NCI-H1930 (cell line): Measurements from ENCODE around the gene AATF.
A peak's percentile ranks its signal among the peaks of the same experiment; 100 is the strongest.

ENCODE experiments used
- DNase-seq, 2 experiments: peaks; one replicate each; lab custom pipeline; 2025; lab: John Stamatoyannopoulos, UW

AATF gene

GRCh38 chr17:36979565-36979941 is 30.8 kb downstream of the AATF start:
- no peak for DNase-seq

- DNase-seq: no peak
Measured at GRCh38 chr17:36980280-36980761, 31.6 kb downstream of the AATF start.

GRCh38 chr17:36983618-36984017 is 34.9 kb downstream of the AATF start:
- DNase-seq: no peak

DNA sequence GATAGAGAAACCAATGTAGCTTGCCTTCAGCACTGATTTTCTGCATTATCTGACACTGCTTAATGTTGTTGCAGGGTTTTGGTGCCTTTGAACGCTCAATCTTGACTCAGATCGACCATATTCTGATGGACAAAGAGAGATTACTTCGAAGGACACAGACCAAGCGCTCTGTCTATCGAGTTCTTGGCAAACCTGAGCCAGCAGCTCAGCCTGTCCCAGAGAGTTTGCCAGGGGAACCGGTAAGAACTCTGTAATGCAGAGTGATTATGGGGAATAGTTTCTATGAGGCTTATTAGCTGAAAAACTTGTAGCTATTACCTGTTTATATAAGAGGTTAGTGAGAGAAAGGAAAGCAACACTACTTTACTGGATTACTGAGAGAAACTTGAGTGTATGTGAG is 40.4 kb downstream of the AATF start:
- no peak for DNase-seq

DNA sequence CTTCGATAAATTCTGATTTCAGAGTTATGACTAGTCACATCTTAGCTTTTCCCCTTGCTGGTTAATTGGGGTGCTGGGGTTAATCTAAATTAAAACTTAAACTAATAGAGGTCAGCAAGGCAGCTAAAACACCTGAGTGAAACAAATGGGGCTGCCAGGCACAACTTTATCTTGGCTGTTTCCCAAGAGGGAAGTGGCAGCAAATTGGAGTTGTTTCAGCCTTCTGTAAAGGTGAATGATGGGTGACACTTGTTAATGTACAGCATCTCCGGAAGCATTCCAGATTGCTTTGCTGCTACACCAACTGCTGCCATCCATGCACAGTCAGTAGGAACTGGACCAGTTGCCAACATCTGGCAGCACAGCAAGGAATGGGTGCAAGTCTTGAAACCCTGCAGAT is 43.9 kb downstream of the AATF start:
- DNase-seq: no peak

DNA sequence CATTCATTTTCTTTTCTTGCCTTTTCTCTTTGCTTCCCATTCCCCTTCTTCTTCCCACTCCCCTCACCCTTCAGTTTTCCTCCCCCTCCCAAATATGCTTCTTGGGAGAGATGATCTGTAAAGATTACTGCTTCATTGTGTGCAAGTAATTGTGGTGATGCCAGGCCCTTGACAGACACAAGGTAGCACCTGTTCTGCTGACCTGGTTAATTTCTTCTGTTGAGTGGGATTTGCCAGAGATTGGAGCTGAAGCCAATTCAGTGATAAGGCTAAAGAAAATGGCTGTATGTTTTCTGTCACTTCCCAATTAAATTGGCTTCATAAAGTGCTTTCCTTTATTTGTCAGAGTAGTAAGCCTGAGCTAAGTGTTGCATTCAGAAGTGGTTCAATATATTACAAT is 44.5 kb downstream of the AATF start:
- no peak for DNase-seq

- DNase-seq: no peak
Measured at GRCh38 chr17:36994438-36994837, 45.7 kb downstream of the AATF start.

- no peak for DNase-seq
Measured at GRCh38 chr17:36999471-36999870, 50.7 kb downstream of the AATF start.

- no peak for DNase-seq
Measured at GRCh38 chr17:37016780-37017179, 68.0 kb downstream of the AATF start.

- no peak for DNase-seq
Measured at GRCh38 chr17:37017404-37017803, 68.7 kb downstream of the AATF start.

DNA sequence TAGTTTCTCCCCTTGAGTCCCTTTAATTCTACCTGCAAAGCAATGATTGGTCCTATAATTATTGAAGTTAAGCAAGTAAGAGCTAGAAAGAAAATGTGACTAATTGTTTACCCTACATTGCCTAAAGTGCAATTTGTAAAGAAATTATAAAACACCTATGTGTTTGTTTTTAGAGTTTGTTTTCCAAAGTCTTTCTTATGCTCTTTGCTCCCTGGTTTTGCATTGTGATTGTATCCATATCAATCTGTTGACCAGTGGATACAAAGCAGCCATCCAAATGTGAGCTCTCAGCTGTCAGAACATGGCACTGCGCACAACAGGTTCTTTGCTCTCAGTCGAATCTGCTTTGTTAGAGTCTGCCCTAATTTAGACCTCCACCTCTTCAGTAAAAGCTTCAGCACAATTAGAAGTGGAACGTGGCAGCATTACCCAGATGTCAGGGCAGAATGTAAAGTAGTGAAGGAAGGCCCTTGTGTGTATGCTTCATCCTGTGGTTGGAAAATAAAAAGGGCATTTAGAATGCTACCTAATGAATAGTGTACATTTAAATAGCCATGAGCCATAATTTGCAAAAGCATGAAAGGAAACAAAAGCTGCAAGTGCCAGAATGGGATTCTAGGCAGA is 70.5 kb downstream of the AATF start:
- DNase-seq: peak; percentile 28 to 73

DNA sequence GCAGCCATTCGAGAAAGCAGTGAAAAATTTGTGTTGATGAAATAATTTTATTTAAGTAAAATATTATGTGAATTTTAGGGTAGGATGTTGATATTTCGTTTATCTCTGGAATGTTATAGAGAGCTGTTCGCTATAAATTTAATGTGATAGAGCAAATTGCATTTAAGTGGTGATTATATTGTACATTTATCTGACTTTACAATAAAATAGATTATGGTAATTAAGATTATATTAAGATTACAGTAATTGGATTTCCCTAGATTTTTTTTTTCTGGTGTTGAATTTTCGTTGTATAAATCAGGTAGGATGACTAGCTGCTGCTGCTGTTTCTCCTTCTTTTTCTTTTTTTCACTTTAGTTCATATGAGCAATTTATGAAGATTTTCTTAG is 71.0 kb downstream of the AATF start:
- DNase-seq: no peak

DNA sequence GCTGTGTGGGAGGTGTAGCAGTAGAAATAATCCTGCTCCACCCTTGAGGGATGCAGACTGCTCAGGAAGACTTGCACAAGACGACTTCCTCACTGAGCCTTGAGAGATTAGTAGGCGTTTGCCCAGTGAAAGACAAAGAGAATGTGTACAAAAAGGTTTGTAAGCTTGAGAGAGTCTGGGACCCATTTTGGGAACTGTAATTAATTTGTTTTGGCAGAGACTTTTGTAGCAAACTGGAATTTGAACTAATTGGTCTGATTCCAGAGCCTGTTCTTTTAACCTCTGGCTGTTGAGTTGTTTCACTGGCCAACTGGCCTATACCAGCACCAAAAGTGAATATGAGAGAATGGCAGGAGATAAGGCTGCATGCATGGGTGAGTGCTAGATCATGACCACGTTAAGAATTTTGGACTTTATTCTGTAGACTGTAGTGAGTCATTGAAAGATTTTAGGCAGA is 75.5 kb downstream of the AATF start:
- no peak for DNase-seq

- no peak for DNase-seq
Measured at GRCh38 chr17:37025238-37025637, 76.5 kb downstream of the AATF start.

- no peak for DNase-seq
Measured at GRCh38 chr17:37025847-37026530, 77.2 kb downstream of the AATF start.

DNA sequence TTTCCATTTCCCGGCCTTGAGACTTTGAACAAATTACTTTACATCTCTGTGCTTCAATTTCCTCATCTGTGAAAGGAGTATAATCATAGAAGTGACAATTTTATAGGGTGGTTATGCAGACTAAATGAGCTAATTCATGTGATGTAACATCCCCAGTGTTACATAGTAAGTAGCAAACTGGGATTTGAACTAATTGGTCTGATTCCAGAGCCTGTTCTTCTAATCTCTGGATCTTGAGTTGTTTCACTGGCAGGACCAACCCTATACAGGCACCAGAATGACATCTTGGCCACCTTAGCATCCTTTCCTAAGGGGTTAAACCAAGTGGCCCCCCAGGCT is 77.7 kb downstream of the AATF start:
- DNase-seq: no peak

DNA sequence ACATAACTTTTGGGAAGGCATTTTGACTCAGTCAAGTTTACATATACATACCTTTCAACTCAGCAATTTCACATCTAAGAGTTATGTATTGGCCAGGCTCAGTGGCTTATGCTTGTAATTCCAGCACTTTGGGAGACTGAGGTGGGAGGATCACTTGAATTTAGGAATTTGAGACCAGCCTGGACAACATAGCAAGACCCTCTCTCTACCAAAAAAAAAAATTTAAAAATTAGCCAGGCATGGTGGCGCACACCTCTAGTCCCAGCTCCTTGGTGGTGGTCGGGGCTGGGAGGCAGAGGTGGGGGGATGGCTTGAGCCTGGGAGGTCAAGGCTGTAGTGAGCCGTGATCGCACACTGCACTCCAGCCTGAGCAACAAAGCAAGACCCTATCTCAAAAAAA is 79.3 kb downstream of the AATF start:
- no peak for DNase-seq

- no peak for DNase-seq
Measured at GRCh38 chr17:37031493-37032083, 82.8 kb downstream of the AATF start.

DNA sequence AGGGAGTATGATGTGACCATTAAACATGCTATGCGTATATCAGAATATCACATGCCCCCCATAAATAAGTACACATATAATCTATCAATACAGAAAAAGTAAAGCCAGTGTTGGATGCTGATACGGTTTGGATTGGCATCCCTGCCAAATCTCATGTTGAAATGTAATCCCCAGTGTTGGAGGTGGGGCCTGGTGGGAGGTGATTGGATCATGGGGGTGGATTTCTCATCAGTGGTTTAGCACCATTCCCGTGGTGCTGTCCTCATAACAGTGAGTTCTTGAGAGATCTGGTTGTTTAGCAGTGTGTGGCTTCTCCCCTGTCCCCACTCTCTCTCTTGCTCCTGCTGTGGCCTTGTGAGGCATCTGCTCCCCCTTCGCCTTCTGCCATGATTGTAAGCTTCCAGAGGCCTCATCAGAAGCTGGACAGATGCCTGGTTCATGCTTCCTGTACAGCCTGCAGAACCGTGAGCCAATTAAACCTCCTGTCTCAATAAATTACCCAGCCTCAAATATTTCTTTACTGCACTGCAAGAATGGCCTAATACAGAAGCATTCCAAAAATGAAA is 88.9 kb downstream of the AATF start:
- DNase-seq: no peak

DNA sequence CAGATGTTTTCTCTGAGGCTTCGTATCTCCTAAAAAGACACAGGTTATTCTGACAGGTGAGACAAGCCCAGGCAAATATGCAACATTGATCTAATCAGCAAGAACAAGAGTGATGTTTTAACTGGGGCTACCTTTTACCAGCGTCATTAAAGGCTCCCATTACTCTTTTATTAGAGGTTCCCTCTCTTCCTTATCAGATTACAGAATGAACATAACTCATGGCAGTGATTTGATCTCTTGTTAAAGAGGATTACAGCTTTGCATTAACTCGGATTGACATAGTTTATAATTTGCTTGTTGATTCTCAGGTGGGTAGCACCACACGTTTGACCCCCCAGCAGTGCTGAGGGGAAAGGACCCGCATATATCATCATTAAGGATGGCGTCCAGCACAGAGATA is 90.5 kb downstream of the AATF start:
- DNase-seq: no peak

DNA sequence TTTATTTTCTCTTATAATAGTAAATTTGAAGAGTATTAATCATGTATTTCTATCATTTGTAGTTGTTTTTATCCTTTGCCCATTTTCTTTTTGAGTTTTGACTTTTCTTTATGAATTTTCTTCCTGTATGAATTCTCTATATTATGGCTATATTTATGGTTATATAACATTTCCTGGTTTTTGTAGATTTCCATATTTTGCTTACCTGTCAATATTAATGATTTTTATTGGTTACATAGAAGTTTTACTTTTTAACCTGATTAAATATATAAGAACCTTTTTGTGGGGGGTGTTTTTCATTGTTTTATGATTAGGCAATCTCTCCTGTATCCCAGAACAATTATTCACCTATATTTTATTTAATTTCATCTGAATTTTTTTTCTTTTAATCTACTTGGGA is 93.2 kb downstream of the AATF start:
- no peak for DNase-seq

DNA sequence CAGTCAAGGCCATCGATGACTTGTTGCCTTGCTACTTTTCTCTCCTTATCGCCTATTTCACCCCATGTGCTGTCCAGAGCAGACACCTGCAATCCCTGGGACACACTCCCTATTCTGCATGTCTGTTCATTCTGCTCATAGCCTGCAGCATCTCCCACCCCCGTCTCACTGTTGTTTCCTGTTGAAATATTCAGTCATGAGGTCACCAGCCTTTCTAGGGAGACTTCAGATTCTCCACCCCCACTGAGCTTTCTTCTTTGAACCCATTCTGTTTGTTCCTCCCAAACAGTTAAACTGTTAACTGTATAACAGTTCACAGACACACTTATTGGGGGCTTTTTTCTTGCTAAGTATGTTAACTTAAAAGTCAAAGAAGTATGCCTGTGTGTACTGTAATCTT is 94.4 kb downstream of the AATF start:
- no peak for DNase-seq

GRCh38 chr17:37045351-37045922 is 96.7 kb downstream of the AATF start:
- no peak for DNase-seq
